ENCODE data around the gene NUP160.
"Not testable (repeated sequence)": the region's sequence is repeated elsewhere in the genome, so short reads cannot be mapped to it uniquely, and the experiment has no call there.

Gene NUP160, protein sequence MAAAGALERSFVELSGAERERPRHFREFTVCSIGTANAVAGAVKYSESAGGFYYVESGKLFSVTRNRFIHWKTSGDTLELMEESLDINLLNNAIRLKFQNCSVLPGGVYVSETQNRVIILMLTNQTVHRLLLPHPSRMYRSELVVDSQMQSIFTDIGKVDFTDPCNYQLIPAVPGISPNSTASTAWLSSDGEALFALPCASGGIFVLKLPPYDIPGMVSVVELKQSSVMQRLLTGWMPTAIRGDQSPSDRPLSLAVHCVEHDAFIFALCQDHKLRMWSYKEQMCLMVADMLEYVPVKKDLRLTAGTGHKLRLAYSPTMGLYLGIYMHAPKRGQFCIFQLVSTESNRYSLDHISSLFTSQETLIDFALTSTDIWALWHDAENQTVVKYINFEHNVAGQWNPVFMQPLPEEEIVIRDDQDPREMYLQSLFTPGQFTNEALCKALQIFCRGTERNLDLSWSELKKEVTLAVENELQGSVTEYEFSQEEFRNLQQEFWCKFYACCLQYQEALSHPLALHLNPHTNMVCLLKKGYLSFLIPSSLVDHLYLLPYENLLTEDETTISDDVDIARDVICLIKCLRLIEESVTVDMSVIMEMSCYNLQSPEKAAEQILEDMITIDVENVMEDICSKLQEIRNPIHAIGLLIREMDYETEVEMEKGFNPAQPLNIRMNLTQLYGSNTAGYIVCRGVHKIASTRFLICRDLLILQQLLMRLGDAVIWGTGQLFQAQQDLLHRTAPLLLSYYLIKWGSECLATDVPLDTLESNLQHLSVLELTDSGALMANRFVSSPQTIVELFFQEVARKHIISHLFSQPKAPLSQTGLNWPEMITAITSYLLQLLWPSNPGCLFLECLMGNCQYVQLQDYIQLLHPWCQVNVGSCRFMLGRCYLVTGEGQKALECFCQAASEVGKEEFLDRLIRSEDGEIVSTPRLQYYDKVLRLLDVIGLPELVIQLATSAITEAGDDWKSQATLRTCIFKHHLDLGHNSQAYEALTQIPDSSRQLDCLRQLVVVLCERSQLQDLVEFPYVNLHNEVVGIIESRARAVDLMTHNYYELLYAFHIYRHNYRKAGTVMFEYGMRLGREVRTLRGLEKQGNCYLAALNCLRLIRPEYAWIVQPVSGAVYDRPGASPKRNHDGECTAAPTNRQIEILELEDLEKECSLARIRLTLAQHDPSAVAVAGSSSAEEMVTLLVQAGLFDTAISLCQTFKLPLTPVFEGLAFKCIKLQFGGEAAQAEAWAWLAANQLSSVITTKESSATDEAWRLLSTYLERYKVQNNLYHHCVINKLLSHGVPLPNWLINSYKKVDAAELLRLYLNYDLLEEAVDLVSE (N-terminal part only)

DNA sequence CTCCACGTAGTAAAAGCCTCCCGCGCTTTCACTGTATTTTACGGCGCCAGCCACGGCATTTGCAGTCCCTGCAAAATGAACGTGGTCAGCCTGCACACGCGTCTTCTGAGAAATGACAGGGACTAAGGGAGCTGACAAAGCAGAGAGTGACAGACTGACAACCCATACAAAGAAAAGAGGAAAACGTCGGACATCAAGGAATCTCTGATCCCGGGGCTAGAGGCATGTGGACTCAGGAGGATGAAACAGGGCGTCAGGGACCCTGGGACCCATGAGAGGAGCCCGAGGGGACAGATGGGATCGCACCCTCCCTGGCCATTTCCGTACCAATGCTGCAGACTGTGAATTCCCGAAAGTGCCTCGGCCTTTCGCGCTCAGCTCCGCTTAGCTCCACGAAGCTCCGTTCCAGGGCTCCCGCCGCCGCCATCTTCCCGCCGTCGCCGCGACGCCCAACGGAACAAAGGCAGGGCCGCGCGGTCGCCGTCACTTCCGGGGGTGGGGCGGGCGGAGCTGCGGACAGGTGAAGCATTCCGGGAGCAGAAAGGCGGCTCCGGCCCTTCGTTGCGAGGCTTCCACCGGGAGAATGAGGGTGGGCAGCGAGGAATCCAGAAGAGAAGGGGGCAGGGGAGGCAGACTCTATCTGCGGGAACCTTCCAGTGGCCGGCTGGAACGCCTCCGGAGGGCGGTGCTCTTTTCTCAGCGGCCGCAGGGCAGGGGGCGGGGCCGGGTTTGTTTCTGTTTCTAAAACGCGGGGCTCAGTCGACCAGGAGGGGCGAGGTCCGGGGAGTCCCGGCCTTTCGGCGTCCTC lies at the start of gene NUP160:
NUP160 (minus strand) TSS at position 459 of the 808 bp plus-strand sequence; CDS start at position 427, 32 bp downstream.
- peak; percentile 13 to 17 for DNase-seq (ENCODE audit: low read depth in 2 of 2)

DNA sequence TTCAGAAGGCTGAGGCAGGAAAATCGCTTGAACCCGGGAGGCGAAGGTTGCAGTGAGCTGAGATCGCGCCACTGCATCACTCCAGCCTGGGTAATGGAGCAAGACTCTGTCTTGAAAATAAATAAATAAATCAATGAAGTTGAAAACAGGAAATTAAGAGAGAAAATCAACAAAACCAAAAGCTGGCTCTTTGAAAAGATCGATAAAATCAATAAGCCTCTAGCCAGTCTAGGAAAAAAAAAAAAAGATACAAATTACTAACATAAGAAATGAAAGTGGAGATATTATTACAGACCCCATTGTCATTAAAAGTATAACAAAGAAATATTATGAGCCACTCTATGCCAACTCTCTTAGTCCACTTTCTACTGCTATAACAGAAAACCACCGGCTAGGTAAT lies 48.0 kb upstream of the NUP160 start:
- no peak for DNase-seq (ENCODE audit: low read depth in 2 of 2)

DNA sequence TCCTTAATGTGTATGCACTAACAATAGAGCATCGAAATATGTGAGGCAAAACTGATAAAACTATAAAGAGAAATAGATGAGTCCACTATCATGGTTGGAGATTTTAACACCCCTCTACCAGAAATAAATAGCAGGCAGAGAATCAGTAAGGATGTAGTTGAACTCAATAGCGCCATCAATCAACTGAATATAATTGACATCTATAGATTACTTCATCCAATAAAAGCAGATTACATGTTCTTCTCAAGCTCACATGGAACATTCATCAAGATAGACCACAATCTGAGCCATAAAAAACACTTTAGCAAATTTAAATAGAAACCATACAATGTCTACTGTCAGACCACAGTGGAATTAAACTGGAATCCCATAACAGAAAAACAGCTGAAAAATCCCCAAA lies 46.9 kb upstream of the NUP160 start:
- DNase-seq (ENCODE audit: low read depth in 2 of 2): no peak

DNA sequence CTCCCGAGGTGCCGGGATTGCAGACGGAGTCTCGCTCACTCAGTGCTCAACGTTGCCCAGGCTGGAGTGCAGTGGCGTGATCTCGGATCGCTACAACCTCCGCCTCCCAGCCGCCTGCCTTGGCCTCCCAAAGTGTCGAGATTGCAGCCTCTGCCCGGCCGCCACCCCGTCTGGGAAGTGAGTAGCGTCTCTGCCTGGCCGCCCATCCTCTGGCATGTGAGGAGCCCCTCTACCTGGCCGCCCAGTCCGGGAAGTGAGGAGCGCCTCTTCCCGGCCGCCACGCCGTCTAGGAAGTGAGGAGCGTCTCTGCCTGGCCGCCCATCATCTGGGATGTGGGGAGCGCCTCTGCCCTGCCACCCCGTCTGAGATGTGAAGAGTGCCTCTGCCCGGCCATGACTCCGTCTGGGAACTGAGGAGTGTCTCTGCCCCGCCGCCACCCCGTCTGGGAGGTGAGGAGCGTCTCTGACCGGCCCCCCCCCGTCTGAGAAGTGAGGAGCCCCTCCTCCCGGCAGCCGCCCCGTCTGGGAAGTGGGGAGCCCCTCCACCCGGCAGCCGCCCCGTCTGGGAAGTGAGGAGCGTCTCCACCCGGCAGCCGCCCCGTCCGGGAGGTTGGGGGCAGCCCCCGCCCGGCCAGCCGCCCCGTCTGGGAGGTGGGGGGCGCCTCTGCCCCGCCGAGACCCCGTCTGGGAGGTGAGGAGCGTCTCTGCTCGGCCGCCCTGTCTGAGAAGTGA lies 44.6 kb upstream of the NUP160 start:
- not testable (repeated sequence) for DNase-seq (ENCODE audit: low read depth in 2 of 2)

DNA sequence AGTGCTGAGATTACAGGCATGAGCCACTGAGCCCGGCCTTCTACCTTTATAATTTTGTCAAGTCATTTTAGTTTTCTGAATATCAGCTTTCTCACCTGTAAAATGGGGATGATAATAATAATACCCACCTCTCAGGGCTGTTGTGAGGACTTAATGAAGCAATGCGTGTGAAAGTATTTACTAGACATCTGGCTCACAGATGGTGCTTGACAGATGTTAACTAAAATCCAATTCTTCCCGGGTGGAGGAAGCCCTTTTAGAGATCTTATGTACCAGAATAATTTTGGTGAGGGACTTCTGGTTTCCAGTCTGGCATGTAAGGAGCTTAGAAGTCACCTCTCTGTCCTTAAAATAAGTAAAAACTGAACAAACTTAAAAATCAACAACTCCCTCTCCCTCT lies 43.7 kb upstream of the NUP160 start:
- no peak for DNase-seq (ENCODE audit: low read depth in 2 of 2)

DNA sequence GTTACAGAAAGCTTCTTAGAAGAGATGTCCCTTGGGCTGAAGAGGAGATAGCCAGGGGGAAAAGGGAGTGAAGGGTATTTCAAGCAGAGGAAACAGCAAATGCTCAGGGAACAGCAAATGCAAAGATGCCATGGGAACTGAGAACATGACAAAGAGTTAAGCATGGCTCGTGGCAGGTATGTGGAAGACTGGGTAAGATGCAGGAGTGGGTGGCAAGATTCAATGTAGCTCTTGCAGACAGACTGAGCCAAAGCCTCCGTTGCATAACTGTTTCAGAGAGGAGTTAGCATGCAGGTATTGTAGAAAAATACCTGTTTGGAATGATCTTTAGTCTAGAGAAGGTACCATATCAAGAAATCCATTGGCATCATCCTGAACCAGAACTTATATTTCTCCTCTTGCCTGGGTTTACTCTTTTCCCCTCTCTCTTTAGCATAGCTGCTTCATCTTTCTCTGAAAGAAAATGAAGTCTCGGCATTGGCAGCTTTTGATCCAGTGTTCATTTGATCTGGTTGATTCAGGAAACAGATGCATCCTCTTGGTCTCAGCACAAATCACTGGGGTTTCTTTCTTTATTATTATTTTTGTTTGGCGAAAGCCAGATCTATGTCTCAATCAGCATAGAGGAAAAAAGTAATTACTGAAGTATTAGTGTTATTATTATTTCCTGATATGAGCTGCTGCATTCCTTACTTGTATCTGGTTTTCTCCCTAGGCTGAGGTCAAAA lies 41.7 kb upstream of the NUP160 start:
- no peak for DNase-seq (ENCODE audit: low read depth in 2 of 2)

DNA sequence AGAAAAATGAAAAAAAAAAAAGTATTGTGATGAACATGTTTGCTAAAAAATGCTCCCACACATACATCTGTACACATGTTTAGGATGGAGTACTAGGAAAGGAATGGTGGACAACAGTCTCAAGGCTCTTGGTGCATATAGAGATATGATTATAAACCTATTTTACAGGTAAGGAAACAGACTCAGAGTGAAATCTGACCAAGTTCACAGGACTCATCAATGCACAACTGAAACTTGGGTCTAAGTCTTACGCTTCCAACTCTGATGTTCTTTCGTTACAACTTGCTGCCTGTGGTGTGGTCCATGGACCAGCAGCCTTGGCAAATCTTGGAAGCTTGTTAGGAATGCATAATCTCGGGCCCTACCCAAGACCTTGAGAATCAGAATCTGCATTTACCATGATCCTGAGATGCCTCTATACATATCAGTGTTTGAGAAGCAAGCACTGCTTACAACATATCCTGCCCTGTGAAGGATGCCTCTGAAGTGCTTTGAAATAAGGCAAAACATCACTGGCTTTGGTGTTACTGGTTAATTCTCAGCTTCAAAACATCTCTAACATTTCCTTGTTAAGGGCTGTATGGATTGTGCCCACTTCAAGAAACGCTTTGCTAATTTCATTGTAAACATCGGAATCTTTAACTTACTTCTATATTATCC lies 39.9 kb upstream of the NUP160 start:
- no peak for DNase-seq (ENCODE audit: low read depth in 2 of 2)

DNA sequence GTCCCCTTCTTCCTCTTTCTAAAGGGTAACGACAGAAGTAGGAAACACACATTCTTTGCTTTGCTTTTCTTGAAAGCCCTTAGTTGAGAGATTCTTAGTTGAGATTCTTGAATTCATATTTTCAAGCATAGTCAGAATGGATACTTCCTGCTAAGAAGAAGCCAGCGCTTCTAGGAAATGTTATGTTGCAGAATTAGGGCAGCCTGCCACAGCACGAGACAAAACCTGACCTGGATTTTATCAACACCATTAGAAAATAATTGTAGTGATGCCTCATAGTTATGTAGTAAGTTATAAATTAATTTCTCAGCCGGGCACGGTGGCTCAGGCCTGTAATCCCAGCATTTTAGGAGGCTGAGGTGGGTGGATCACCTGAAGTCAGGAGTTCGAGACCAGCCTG lies 37.9 kb upstream of the NUP160 start:
- peak; percentile 59 to 67 for DNase-seq (ENCODE audit: low read depth in 2 of 2)

DNA sequence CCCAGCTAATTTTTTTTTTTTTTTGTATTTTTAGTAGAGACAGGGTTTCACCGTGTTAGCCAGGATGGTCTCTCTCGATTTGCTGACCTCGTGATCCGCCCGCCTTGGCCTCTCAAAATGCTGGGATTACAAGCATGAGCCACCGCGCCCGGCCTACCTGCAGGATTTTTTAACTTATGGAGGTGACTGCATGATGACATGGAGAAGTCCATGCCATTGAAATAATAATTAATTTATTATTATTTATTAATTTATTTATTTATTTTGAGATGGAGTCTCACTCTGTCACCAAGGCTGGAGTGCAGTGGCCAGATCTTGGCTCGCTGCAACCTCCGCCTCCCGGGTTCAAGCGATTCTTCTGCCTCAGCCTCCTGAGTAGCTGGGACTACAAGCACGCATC lies 34.3 kb upstream of the NUP160 start:
- DNase-seq (ENCODE audit: low read depth in 2 of 2): not testable (repeated sequence)

DNA sequence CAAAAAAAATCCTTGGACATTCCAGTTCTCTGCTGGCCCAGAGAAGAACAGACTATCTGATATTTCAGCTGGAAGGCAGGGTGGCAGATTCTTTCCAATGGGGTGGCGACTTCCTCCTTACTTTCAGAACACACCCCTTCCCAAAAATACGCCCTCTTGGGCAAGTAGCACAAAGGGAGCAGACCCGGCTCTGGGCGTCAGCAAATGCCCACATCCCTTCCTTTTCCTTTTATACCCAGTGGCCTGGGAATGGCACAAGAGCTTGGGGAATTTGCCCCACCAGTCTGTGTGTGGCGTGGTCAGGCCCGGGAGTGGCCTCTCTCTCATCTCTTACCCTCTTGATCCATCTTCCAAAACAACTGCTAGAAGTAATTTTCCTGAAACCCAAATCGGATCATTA lies 33.0 kb upstream of the NUP160 start:
- no peak for DNase-seq (ENCODE audit: low read depth in 2 of 2)

DNA sequence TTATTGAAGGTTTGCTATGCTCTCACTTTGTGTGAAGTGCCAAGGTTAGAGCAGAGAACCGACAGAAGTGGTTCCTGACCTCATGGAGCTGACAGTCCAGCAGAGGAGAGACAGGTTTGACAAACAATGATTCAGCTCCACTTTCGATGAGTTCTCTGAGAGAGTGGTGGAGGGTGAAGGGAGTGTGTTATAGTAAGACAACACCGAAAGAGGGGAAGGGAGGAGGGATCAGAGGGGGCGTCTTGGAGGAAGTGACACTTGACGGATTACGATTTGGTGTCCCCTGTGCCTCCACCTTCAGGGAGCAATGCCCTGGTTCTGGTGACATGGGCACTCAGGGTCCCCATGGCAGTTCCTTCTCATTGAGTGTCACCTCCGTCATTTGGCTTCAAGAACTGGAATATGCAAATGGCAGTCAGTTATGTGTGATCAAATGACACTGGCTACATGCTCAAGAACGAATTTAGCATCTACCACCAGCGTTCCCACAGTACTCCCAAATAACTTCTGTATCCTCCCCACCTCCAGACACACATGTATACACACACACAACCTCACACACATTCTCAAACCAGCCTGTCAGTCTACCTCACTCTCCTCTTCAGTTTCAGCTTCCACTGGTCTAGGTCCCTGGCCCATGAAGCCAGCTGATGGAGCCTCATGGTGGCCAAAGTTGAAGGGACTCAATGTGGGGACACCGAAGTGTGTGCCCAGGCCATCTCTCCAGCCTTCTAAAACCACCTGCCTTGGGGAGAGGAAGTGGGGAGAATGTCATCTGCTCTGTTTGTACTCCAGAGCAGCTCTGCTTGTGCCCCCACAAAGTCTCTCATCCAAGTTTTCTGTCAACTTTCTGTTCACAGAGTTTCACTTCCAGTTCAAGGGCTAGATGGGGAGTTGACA lies 31.4 kb upstream of the NUP160 start:
- DNase-seq (ENCODE audit: low read depth in 2 of 2): no peak

DNA sequence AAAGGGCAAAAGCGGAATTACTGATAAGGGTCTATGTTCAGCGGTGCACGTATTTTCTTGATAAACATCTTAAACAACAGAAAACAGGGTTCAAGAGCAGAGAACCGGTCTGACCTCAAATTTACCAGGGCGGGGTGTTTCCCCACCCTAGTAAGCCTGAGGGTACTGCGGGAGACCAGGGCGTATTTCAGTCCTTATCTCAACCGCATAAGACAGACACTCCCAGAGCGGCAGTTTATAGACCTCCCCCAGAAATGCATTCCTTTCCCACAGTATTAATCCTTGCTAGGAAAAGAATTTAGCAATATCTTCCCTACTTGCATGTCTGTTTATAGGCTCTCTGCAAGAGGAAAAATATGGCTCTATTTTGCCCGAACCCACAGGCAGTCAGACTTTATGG lies 27.7 kb upstream of the NUP160 start:
- not testable (repeated sequence) for DNase-seq (ENCODE audit: low read depth in 2 of 2)

DNA sequence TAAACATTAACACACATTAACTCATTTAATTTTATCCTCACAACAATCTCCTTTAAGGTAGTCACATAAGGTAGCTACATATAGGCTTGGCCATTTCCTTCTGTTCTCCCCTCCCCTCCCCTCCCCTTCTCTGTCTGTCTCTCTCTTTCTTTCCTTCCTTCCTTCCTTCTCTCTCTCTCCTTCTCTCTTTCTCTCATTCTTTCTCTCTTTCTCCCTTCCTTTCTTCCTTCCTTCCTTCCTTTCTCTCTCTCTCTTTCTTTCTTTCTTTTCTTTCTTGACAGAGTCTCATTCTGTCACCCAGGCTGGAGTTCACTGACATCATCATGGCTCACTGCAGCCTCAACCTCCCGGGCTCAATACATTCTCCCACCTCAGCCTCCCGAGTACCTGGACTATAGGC lies 22.3 kb upstream of the NUP160 start:
- no peak for DNase-seq (ENCODE audit: low read depth in 2 of 2)

DNA sequence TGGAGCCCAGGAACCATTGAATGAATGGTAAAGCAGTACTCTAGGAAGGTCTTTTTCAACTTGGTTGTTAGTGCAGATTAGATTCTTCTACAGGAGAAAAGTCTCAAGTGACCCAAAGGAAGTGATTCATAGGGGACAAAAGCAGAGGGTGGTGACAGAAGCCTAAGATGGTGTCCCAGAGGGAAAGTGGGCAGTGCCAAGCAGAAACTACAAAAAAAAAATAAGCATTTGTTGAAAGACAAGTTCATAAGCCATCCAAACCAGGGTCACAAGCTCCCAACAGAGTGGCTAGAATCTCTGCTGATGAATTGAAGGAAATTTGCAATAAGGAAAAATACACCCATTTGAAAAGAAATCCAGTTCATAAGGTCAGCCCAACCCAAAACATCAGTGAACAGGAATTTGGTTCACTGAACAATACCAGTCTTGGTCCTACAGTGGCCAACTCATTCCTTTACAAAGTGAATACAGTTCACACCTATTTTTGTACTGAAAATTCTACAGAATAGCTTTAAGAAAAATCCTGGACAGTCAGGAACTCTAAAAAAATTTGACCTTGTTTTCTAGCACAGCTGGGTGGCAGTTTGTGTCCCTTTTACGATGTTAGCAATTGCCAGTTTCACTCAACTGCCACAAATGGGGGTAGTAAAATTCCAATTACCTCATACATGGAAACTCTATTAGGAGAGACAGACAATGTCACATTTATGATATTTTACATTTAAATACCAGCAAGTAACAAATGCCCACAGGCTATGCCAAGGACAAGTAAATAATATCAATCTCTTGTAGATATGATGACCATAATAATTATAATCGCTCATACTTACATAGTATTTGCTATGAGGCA lies 21.6 kb upstream of the NUP160 start:
- no peak for DNase-seq (ENCODE audit: low read depth in 2 of 2)

DNA sequence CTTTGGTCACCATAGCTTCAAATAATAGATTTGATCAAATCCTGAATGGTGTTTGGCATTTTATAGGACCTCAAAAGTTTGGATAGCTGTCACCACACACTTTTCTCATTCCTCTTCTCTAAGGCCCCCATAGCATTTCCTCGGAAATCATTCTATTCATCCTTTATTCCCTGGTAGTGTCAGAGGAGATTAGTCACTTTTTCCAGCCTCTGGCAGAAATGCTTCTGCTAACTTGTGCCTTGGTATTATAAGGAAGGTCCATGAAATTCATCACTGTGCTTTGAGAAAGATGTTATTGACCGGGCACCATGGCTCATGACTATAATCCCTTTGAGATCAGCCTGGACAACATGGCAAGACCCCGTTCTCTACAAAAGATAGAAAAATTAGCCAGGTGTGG lies 19.7 kb upstream of the NUP160 start:
- no peak for DNase-seq (ENCODE audit: low read depth in 2 of 2)

DNA sequence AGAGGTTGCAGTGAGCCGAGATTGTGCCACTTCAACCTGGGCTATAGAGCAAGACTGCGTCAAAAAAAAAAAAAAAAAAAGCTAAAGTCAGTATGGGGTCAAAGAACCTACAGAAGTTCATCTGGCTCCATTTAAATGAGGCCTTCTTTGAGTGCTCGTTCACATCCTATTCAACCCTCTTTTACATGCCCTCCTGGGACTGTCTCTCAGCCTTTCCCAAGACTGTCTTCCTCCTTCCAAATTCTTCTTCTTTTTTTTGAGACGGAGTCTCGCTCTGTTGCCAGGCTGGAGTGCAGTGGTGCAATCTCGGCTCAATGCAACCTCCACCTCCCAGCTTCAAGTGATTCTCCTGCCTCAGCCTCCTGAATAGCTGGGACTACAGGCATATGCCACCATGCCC lies 18.7 kb upstream of the NUP160 start:
- not testable (repeated sequence) for DNase-seq (ENCODE audit: low read depth in 2 of 2)

DNA sequence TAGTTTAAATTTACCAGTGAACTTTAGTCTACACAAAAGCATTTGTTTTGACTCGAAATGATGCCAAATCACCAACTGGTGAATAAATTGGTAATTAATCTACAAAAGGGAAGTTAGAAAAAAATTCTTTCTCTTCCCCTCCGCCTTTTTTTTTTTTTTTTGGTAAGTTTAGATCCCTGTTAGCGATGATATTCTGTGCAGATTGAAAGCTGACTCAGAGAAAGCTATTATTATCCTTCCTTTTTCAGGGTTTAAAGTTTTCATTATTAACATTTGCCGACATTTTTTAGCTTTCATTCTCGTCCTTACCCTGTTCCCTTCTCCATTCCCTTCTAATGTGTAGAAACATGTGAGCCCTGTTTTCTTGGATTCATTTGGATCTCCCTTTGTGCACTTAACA lies 16.8 kb upstream of the NUP160 start:
- no peak for DNase-seq (ENCODE audit: low read depth in 2 of 2)

Data from fibroblast of skin of left quadriceps (primary cell).